Activated T-cell treated with anti-CD3 and anti-CD28 coated beads for 1 hour (primary cell): Measurements from ENCODE around the gene SYTL2.
"Not testable (repeated sequence)": the region's sequence is repeated elsewhere in the genome, so short reads cannot be mapped to it uniquely, and the experiment has no call there.

ENCODE experiments used
- DNase-seq: peaks from one replicate; pipeline ENCODE4 v3.0.0-alpha.2; 2020; ENCODE audit warnings: low read depth

Gene SYTL2

GRCh38 chr11:85795712-85796487 lies 15.0 kb downstream of the SYTL2 start:
- DNase-seq = no peak

- DNase-seq = no peak
These were observed 19.4 kb downstream of the SYTL2 start for GRCh38 chr11:85791409-85791990.

DNA sequence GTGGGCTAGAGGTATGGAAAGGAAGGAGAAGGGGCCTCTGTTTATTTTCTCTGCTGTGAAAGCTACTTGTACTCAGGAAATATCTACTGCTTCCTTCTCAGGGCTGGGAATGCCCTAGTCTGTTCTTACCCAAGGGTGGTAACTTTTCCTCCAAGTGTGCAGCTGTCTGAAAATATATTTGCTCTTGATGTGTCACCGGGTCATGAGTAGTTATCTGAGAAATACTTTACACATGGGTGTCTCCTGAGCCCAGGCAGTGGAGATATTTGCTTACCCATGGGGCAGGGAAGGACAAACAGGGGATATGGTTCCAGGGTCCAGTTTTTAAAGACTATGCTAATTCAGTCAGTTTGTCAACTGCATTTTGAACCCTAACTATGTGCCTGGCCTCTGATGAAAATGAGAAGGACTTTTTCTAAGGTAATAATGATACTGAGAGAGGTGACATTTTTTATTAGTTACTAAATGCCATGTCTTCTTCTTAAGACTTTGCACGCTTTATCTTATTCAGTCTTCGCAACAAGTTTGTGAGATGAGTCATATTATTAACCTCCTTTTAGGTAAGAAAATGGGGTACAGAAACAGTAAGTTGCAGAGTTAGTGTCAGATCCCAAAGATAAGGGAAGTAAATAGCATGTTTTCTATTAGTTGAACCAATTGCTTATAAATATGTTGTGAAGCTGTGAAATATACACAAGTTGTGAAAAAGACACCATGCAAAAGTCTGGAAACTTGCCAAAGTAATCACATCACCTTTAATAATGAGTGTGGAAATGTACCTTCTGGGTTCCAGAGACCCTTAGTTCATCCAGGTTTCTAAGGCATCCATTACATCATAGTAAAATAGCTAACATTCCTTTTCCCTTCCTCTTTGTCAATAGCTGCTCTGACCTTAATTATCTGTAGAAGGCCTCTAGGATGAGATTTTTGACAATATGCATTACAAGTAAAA lies 22.9 kb downstream of the SYTL2 start:
- no peak for DNase-seq

GRCh38 chr11:85787168-85787567 lies 23.8 kb downstream of the SYTL2 start:
- DNase-seq = no peak

GRCh38 chr11:85784480-85785265 lies 26.3 kb downstream of the SYTL2 start:
- no peak for DNase-seq

DNA sequence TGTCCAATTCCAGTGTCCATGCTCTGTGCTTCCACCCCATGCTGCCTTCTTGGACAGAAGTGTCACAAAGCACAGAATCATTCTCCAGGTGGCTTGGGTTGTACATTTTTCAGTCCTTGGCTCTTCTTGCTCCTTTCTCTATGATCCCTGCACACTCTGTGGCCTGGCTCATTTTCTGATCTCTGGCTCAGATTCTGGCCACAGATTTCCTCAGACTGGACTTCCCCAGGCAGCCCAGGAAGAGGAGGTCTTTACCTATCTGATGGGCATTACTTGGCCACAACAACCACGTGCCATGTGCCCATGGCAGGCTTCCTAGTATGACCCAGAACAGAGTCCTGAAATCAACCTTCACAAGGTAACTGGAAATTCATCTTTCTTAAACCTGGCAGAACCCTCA lies 27.2 kb downstream of the SYTL2 start:
- no peak for DNase-seq

GRCh38 chr11:85780780-85781517 lies 30.0 kb downstream of the SYTL2 start:
- DNase-seq = not testable (repeated sequence)

GRCh38 chr11:85779956-85780640 lies 30.8 kb downstream of the SYTL2 start:
- DNase-seq = no peak

DNA sequence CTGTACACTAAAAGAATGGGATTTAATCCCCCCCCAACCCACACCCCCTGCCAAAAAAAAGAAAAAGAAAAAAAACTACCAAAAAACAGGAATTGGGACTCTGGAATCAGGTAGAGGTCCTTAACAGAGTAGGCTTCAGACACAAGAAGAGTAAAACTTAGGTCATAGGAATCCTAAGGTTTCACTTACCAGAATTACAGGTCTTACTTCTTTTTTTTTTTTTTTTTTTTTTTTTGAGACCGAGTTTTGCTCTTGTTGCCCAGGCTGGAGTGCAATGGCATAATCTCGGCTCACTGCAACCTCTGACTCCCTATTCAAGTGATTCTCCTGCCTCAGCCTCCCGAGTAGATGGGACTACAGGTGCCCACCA lies 33.4 kb downstream of the SYTL2 start:
- not testable (repeated sequence) for DNase-seq

- DNase-seq = no peak
These were observed 33.9 kb downstream of the SYTL2 start for GRCh38 chr11:85776951-85777602.

DNA sequence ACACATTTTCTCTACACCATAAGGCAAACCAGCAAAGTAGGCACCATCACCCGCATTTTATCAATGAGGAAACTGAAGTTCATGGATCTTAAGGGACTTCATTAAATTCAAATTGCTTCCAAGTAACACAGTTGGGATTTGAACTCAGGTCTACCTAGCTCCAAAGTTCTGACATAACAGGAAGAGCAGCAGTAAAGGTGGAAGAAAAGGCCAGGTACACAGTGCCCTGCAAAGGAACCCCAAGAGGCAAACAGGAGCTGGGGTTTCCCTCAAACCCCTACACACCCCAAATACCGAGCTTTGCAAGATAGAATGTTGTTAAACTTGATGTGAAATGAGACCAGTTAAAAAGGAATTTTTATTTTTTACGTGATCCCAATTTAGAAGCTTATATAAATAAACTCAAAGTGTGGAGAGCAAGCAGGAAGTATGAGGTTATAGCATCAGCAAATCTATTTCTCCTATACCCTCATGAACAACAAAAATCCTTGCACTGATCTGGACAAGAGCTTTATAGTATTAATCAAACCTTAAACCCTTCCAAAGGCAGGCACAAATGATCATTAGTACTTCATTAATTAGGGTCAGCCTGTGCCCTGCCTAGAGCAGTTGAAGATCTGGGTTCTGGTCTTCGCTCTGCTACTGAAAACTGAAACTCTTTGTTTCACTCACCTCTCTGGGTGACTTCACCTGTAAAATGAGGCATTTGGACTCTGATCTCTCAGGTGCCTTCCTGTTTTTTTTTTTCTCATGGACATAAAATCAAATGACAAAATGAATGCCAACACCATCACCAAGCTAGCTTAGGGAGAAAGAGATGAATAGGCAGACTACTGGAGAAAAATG lies 36.5 kb downstream of the SYTL2 start:
- no peak for DNase-seq

GRCh38 chr11:85772695-85773094 lies 38.2 kb downstream of the SYTL2 start:
- no peak for DNase-seq

GRCh38 chr11:85771568-85771967 lies 39.4 kb downstream of the SYTL2 start:
- no peak for DNase-seq

DNA sequence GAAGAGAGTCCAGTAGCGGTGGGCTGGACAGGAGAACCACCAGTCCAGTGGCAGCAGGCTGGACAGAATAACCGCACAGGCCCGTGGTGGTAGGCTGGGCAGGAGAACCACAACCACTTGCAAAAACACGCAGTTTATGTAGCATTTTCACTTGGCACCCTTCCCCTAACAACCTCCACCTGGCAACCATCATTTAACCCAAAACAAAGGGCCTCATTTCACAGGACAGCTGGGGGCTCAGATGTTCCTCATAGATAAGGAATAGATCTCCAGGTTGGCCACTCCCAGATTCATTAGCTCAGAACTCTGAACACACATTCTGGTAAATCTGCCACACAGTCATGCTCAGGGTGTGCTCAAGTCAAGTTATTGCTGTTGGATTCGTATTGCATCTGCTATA lies 41.2 kb downstream of the SYTL2 start:
- DNase-seq = no peak

- DNase-seq = no peak
These were observed 42.3 kb downstream of the SYTL2 start for GRCh38 chr11:85768473-85769146.

DNA sequence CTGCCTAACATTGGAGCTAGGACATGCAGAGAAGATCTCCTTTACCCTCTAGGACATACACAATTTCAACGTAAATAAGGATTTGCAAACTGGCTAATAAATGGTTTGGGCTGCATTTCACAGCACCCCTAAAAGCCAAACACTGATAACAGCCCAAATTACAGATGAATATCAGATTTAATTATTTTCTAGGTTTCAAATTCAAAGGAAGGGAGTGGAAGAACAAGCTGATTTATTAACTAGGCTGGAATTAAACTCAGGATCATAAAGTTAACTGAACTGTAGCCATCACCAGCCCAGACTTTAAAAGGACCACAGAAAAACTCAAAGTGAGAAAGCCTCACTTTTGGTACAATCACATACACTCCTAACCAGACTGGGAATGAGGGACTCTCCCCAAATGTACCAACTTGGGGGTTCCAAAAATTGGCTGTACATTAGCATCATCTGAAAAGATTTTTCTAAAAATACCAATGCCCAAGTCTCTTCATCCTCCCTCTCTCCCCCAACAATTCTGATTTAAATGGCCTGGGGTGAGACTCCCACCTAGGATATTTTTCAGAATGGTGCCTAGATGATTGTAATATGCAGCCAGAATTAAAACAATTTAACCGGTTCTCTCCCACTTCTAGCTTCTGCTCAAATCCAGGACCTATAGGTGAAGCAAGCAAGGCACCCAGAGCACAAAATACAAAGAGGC lies 43.5 kb downstream of the SYTL2 start:
- no peak for DNase-seq

DNA sequence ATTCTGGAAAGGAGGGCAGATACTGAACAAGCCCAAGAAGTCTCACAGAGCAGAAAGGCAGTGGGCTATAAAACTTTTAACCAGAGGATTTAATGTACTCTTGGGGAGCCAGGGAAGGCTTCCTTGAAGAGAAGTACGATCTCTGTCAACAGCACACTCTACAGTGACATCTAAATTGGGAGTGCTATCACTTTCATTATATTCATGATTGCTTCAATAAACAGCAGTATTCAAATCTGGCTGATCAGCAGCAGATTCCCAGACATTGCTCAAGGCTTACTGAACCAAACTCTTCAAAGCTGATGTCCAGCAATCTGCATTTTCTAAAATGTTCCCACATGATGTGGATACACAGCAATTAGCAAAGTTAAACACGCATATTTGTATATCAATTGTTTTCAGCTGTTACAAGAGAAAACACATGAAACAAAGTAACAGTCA lies 44.2 kb downstream of the SYTL2 start:
- DNase-seq = no peak

DNA sequence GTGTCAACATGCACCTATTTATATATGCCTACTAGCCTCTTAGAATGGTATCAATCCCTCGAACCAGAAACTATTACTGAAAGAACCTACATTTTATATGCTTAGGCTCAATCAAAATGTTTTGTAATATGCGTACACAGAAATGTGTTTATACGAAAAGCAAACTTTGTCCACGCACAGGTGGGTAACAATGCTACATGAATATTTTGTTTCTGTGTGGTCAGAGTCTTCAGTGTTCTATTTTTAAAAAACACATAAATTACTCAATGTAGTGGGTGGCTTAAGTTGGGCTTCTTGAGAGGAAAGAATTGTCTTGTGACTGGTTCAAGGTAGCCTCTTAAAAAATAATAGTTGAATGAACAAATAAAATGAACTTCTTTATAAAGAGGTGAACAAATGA lies 46.1 kb downstream of the SYTL2 start:
- DNase-seq = no peak
